HepG2 (cell line): Measurements from ENCODE around the gene FOSB. TPM values are rescaled to one million over a fixed set of nuclear protein-coding genes. Genes with fewer than 3 reads are reported as not detected.

Source experiments
- KAT8 ChIP-seq: IDR thresholded peaks from 2 replicates; pipeline ENCODE4 v1.6.1; 2016; ENCODE audit warnings: missing genetic modification reagents, missing compliant biosample characterization
- MLXIP ChIP-seq: sonication (generic); formaldehyde crosslinking; IDR thresholded peaks from 2 replicates; pipeline ENCODE4 v1.9.0; 2021; ENCODE audit warnings: missing genetic modification reagents, borderline replicate concordance
- NBN ChIP-seq: fragments of 450-650 bp; conservative IDR thresholded peaks from 2 replicates; pipeline ENCODE4 v1.6.1; 2017
- RFX3 ChIP-seq: IDR thresholded peaks from 2 replicates; pipeline ENCODE4 v1.6.1; 2016; ENCODE audit warnings: missing biosample characterization, missing genetic modification reagents
- ZBTB2 ChIP-seq: sonication (generic); formaldehyde crosslinking; IDR thresholded peaks from 2 replicates; pipeline ENCODE4 v1.8.0; 2022; ENCODE audit warnings: low read depth, missing genetic modification reagents
- ZMYM4 ChIP-seq: sonication (generic); formaldehyde crosslinking; IDR thresholded peaks from 2 replicates; pipeline ENCODE4 v1.8.1; 2023; ENCODE audit warnings: mild to moderate bottlenecking, missing genetic modification reagents
- ZNF367 ChIP-seq: sonication (generic); formaldehyde crosslinking; IDR thresholded peaks from 2 replicates; pipeline ENCODE4 v1.4.0; 2020; ENCODE audit warnings: missing genetic modification reagents, borderline replicate concordance
- ZNF691 ChIP-seq: sonication (generic); formaldehyde crosslinking; IDR thresholded peaks from 2 replicates; pipeline ENCODE4 v1.4.0; 2020; ENCODE audit warnings: missing genetic modification reagents, low read depth, mild to moderate bottlenecking, borderline replicate concordance
- ZNF816 ChIP-seq: sonication (generic); formaldehyde crosslinking; IDR thresholded peaks from 2 replicates; pipeline ENCODE4 v1.8.0; 2022; ENCODE audit warnings: missing genetic modification reagents, mild to moderate bottlenecking, borderline replicate concordance
- polyA plus RNA-seq, 8 experiments: library from polyadenylated mRNA; depleted of rRNA in 3 of 8; stranded (reverse) in 7 of 8; unstranded in 1 of 8; fragments of >200 nt; fragmentation: Illumina TruSeq in 4 of 8; extraction: Trizol in 4 of 8; gene quantifications; 2 replicates each; pipeline versions ENCODE4 v1.2.1 to v1.2.3, GENCODE V29; 2011 to 2016; ENCODE audit warnings: low read depth in 4 of 8, missing spikeins in 1 of 8, mixed read lengths in 1 of 8; ENCODE audit not compliant: insufficient read depth in 1 of 8
- total RNA-seq, 5 experiments: library from RNA; depleted of rRNA; stranded (reverse); fragments of >200 nt; fragmentation: Illumina TruSeq; extraction: Trizol; gene quantifications; 2 replicates each; pipeline ENCODE4 v1.2.3, GENCODE V29; 2016; ENCODE audit warnings: low read depth in 1 of 5
- TF ChIP-seq, protein P1 (sequence below): sonication (generic); formaldehyde crosslinking; IDR thresholded peaks from 2 replicates; pipeline ENCODE4 v1.4.0; 2020; ENCODE audit warnings: missing genetic modification reagents, borderline replicate concordance
- TF ChIP-seq, protein P2 (sequence below): sonication (generic); formaldehyde crosslinking; IDR thresholded peaks from 2 replicates; pipeline ENCODE4 v1.5.0; 2020; ENCODE audit warnings: mild to moderate bottlenecking, missing genetic modification reagents, moderate library complexity

Gene FOSB
- total and polyA plus RNA-seq, 2 of the 13 experiments (the other 11 are each of a cell fraction or from before 2014, with no cell fraction given): 2.8 to 6.0 TPM

GRCh38 chr19:45439569-45440258 is 28.1 kb upstream of the FOSB start (continued):
- no peak for TF ChIP-seq MLXIP (CRISPR knock-in tag)
- no peak for TF ChIP-seq ZBTB2 (CRISPR knock-in tag)
- TF ChIP-seq, protein P1, sequence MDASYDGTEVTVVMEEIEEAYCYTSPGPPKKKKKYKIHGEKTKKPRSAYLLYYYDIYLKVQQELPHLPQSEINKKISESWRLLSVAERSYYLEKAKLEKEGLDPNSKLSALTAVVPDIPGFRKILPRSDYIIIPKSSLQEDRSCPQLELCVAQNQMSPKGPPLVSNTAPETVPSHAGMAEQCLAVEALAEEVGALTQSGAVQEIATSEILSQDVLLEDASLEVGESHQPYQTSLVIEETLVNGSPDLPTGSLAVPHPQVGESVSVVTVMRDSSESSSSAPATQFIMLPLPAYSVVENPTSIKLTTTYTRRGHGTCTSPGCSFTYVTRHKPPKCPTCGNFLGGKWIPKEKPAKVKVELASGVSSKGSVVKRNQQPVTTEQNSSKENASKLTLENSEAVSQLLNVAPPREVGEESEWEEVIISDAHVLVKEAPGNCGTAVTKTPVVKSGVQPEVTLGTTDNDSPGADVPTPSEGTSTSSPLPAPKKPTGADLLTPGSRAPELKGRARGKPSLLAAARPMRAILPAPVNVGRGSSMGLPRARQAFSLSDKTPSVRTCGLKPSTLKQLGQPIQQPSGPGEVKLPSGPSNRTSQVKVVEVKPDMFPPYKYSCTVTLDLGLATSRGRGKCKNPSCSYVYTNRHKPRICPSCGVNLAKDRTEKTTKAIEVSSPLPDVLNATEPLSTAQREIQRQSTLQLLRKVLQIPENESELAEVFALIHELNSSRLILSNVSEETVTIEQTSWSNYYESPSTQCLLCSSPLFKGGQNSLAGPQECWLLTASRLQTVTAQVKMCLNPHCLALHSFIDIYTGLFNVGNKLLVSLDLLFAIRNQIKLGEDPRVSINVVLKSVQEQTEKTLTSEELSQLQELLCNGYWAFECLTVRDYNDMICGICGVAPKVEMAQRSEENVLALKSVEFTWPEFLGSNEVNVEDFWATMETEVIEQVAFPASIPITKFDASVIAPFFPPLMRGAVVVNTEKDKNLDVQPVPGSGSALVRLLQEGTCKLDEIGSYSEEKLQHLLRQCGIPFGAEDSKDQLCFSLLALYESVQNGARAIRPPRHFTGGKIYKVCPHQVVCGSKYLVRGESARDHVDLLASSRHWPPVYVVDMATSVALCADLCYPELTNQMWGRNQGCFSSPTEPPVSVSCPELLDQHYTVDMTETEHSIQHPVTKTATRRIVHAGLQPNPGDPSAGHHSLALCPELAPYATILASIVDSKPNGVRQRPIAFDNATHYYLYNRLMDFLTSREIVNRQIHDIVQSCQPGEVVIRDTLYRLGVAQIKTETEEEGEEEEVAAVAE: no peak
- TF ChIP-seq ZNF816 (CRISPR knock-in tag): peak; percentile 63; the same call in 1 of the 2 replicates
- peak; percentile 22; the same call in 1 of the 2 replicates for TF ChIP-seq KAT8 (CRISPR knock-in tag)
- no peak for TF ChIP-seq ZNF691 (CRISPR knock-in tag)
- no peak for TF ChIP-seq NBN
- no peak for TF ChIP-seq ZNF367
- TF ChIP-seq, protein P2, sequence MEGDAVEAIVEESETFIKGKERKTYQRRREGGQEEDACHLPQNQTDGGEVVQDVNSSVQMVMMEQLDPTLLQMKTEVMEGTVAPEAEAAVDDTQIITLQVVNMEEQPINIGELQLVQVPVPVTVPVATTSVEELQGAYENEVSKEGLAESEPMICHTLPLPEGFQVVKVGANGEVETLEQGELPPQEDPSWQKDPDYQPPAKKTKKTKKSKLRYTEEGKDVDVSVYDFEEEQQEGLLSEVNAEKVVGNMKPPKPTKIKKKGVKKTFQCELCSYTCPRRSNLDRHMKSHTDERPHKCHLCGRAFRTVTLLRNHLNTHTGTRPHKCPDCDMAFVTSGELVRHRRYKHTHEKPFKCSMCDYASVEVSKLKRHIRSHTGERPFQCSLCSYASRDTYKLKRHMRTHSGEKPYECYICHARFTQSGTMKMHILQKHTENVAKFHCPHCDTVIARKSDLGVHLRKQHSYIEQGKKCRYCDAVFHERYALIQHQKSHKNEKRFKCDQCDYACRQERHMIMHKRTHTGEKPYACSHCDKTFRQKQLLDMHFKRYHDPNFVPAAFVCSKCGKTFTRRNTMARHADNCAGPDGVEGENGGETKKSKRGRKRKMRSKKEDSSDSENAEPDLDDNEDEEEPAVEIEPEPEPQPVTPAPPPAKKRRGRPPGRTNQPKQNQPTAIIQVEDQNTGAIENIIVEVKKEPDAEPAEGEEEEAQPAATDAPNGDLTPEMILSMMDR (CRISPR knock-in tag): peak; percentile 75
- no peak for TF ChIP-seq RFX3 (CRISPR knock-in tag)
- TF ChIP-seq ZMYM4 (CRISPR knock-in tag): no peak
